Skeletal muscle tissue (tissue), 4 donors: Measurements from ENCODE around the gene NPIPB9. TPM values are rescaled to one million over a fixed set of nuclear protein-coding genes. Genes with fewer than 3 reads are reported as not detected.
"Not testable (repeated sequence)": the region's sequence is repeated elsewhere in the genome, so short reads cannot be mapped to it uniquely, and the experiment has no call there.

Experiments used
- H3K27ac ChIP-seq: one replicate; pipeline ENCODE4 v1.7.0; 2013; ENCODE audit warnings: mild to moderate bottlenecking, low read depth, low read length, inconsistent platforms
- H3K27me3 ChIP-seq, 3 donors: one replicate each; pipeline ENCODE4 v1.7.0; 2013; ENCODE audit warnings: low read length in 3 of 3; ENCODE audit not compliant: control insufficient read depth in 3 of 3, insufficient read depth in 3 of 3
- H3K36me3 ChIP-seq, 3 donors: one replicate each; pipeline ENCODE4 v1.7.0; 2013; ENCODE audit warnings: low read length in 3 of 3; ENCODE audit not compliant: control insufficient read depth in 3 of 3, insufficient read depth in 3 of 3
- H3K4me1 ChIP-seq, 3 donors: one replicate each; pipeline ENCODE4 v1.7.0; 2013; ENCODE audit warnings: low read length in 3 of 3, mild to moderate bottlenecking in 3 of 3; ENCODE audit not compliant: control insufficient read depth in 3 of 3, insufficient read depth in 3 of 3
- H3K4me3 ChIP-seq, 3 donors: one replicate each; pipeline ENCODE4 v1.7.0; 2013; ENCODE audit warnings: low read length in 3 of 3
- H3K9ac ChIP-seq, 3 donors: one replicate each; pipeline ENCODE4 v1.7.0; 2013; ENCODE audit warnings: low read length in 3 of 3, mild to moderate bottlenecking in 3 of 3, moderate library complexity in 2 of 3, low read depth in 1 of 3
- H3K9me3 ChIP-seq, 3 donors: one replicate each; pipeline ENCODE4 v1.7.0; 2013; ENCODE audit warnings: low read length in 3 of 3; ENCODE audit not compliant: control insufficient read depth in 3 of 3
- total RNA-seq: library from RNA; depleted of rRNA; stranded (reverse); fragments of >200 nt; gene quantifications from one replicate; pipeline ENCODE4 v1.2.3, GENCODE V29; 2014
- donor health status: Osteomylitis.

Gene NPIPB9
- total RNA-seq: 4.2 TPM

DNA sequence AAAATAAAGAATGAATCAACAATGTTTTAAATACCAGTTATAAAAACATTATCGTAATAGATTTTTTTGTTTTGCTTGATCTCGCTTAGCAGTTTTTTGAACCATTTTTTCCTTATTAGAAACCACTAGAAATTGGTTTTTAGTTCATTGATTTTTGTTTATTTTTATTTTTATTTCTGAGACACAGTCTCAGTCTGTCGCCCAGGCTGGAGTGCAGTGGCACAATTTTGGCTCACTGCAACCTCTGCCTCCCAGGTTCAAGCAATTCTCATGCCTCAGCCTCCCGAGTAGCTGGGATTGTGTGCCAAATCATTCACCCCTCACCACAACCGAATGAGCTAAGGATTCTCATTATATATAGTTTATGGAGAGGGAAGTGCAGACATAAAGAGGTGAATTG, at the start of gene NPIPB9:
NPIPB9 (plus strand) TSS at position 301 of the 400 bp plus-strand sequence.
- not testable (repeated sequence) for H3K27ac ChIP-seq, H3K9ac ChIP-seq, H3K9me3 ChIP-seq, H3K4me1 ChIP-seq, H3K27me3 ChIP-seq, H3K4me3 ChIP-seq, H3K36me3 ChIP-seq

GRCh38 chr16:28704246-28704645, 47.3 kb upstream of the NPIPB9 start:
- not testable (repeated sequence) for H3K36me3 ChIP-seq, H3K9me3 ChIP-seq, H3K9ac ChIP-seq, H3K27ac ChIP-seq, H3K4me1 ChIP-seq, H3K27me3 ChIP-seq, H3K4me3 ChIP-seq

DNA sequence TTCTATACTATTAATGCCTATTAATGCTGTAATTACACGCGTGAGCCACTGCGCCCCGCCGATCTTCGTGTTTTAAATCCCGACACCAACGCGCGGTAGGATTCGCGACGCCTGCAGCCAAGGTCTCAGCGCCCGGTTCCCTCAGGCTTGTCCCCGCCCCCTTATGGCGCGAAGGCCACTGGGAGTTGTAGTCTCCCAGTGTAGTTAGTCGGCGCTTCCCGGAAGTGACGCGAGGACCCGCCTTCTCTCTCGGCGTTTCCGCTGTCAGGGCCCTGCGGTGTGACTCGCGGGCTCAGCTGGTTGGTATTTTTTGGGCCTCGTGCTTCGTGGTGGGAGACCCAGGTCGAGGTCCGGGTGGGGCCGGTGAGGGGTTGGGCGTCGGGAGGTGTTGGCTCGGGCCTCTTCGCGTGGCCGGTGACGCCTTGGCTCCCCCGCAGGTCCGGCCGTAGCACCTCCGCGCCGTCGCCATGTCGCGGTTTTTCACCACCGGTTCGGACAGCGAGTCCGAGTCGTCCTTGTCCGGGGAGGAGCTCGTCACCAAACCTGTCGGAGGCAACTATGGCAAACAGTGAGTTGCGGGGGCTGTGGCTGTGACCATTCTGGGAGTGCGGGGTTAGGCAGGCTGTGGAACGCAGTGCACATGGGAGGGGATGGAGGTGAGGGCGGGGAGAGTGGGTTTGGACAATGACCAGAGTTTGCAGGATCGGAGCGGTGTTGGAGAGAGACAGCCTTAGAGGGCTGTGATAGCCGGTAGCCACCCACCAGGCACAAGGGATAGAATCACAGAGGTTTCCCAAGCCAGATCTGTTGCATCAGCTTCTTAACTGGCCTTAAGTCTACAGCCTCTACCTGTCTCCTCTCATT, 40.1 kb upstream of the NPIPB9 start, which contains the start of gene EIF3C:
EIF3C (plus strand) TSS at position 245 of the 864 bp plus-strand sequence; CDS start at position 468, 223 bp downstream.
- H3K27me3 ChIP-seq, H3K4me3 ChIP-seq, H3K27ac ChIP-seq, H3K9me3 ChIP-seq, H3K36me3 ChIP-seq, H3K4me1 ChIP-seq: not testable (repeated sequence)
- peak within 1 kb of the TSS in 1 of 3 donors; percentile 16 for H3K9ac ChIP-seq

- not testable (repeated sequence) for H3K27ac ChIP-seq, H3K4me3 ChIP-seq, H3K9ac ChIP-seq, H3K36me3 ChIP-seq, H3K27me3 ChIP-seq, H3K9me3 ChIP-seq, H3K4me1 ChIP-seq
Measured at GRCh38 chr16:28722852-28723650, 28.5 kb upstream of the NPIPB9 start.

GRCh38 chr16:28731253-28731652, 20.3 kb upstream of the NPIPB9 start:
- H3K9ac ChIP-seq, H3K36me3 ChIP-seq, H3K27me3 ChIP-seq, H3K4me1 ChIP-seq, H3K9me3 ChIP-seq, H3K4me3 ChIP-seq, H3K27ac ChIP-seq: not testable (repeated sequence)

- not testable (repeated sequence) for H3K9ac ChIP-seq, H3K4me1 ChIP-seq, H3K27ac ChIP-seq, H3K36me3 ChIP-seq, H3K27me3 ChIP-seq, H3K9me3 ChIP-seq, H3K4me3 ChIP-seq
Measured at GRCh38 chr16:28732455-28733124, 19.0 kb upstream of the NPIPB9 start.

DNA sequence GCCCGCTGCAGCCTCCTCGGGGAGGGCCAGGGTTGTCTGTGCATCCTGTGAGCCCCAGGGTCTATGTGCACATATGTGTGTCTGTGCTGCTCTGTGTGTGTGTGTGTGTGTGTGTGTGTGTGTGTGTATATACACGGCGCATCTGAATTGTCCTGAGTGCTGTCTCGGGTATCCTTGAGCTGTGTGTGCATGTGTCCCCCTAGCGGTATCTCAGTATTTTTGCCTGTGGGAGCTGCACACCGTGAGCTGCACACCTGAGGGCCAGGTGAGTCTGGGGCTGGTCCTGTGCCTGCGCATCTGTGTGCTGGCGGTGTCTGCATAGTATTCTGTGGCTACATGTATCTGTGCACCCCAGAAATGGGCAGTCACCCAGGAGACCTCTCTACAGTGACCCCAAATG, 11.8 kb upstream of the NPIPB9 start:
- not testable (repeated sequence) for H3K36me3 ChIP-seq, H3K9ac ChIP-seq, H3K4me1 ChIP-seq, H3K27me3 ChIP-seq, H3K4me3 ChIP-seq, H3K9me3 ChIP-seq, H3K27ac ChIP-seq

DNA sequence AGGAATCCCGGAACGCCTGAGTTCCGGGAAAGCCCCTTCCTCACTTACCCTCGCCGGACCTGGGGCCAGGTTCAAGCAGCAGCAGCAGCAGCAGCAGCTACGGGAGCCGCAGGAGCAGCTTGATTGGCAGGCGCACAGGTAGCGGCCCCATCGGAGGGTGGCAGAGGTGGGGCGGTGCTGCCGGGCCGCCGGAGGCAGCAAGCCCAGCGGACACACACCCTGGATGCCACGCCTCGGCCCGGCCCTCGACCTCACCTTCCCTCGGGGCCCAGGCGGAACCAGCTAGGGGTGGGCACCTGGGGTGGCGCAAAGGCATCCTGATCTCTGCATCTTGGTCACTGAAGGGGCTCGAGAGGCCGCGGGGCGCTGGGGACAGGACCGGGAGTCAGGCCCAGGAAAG, 11.0 kb upstream of the NPIPB9 start:
- H3K9ac ChIP-seq, H3K4me1 ChIP-seq, H3K4me3 ChIP-seq, H3K27ac ChIP-seq, H3K9me3 ChIP-seq, H3K36me3 ChIP-seq, H3K27me3 ChIP-seq: not testable (repeated sequence)

DNA sequence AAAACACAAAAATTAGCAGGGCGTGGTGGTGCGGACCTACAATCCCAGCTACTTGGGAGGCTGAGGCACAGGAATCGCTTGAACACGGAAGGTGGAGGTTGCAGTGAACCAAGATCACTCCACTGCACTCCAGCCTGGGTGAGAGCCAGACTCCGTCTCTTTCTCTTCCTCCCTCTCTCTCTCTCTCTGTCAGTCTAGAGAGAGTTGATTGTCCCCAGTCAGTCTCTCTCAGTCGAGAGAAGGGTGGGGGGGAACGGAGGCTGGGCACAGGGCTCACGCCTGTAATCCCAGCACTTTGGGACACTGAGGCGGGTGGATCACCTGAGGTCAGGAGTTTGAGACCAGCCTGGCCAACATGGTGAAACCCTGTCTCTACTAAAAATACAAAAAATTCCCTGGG, 10.3 kb upstream of the NPIPB9 start:
- H3K27me3 ChIP-seq, H3K27ac ChIP-seq, H3K9me3 ChIP-seq, H3K9ac ChIP-seq, H3K4me3 ChIP-seq, H3K4me1 ChIP-seq, H3K36me3 ChIP-seq: not testable (repeated sequence)
